ENCODE data around the gene FRMD4B. TPM values are rescaled to one million over a fixed set of nuclear protein-coding genes. Genes with fewer than 3 reads are reported as not detected.

FRMD4B gene
- total and polyA plus RNA-seq, 2 donors (not counting 3 experiments of a cell fraction or from before 2014, with no cell fraction given), result 66.4 to 89.7 TPM

DNA sequence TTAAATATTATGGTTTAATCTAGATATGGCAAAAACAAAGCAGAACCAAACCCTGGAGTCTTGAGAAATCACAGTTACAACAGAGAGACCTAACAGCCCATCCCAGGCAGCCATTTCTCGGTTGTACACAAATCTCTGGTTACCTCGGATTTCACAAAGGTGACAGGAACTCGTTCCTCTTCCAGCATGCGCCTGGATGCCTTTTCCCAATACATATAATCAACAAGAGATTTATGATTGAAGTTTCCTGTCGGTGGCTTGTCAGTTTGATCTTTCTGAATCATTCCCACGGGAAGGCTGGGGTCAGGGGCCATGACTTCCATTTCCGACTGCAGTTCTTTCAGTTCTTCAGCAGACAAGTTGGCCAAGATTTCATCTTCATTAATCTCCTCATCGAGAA, 263.9 kb downstream of the FRMD4B start:
- Histone ChIP-seq H3K36me3 (ENCODE audit: control insufficient read depth in 2 of 2, extremely low read depth in 1 of 2, insufficient read depth in 2 of 2, low read length in 2 of 2) (no peaks in the 10 kb centered on the region), H2AFZ (ENCODE audit: low read depth, low read length) (no peak overlapping the region), H3K4me2 (ENCODE audit: insufficient read depth, low read length) (peak overlapping the region; percentile 73), H3K27me3 (ENCODE audit: control insufficient read depth in 2 of 2, insufficient read depth in 2 of 2, low read length in 2 of 2) (no peaks in the 10 kb centered on the region), H4K20me1 (replicated peaks; ENCODE audit: control insufficient read depth, extremely low read depth, insufficient read depth, low read length) (no peaks in the 10 kb centered on the region), H3K4me3 (replicated peaks in 1 of 3; ENCODE audit: insufficient read depth in 1 of 3, low read depth in 1 of 3, low read length in 3 of 3) (no peak overlapping the region), H3K9ac (replicated peaks; ENCODE audit: extremely low read depth, insufficient read depth, low read length) (no peak overlapping the region), H3K9me3 (replicated peaks; ENCODE audit: control insufficient read depth, insufficient read depth, low read length) (no peaks in the 10 kb centered on the region), H3K79me2 (ENCODE audit: control insufficient read depth, insufficient read depth, low read length) (no peaks in the 10 kb centered on the region), H3K4me1 (ENCODE audit: control insufficient read depth, extremely low read depth, insufficient read depth, low read length) (peaks cover 20% of the 10 kb centered on the region), H3K27ac (ENCODE audit: insufficient read depth, low read depth, low read length) (no peak overlapping the region), H3K9me1 (replicated peaks; ENCODE audit: control insufficient read depth, extremely low read depth, insufficient read depth, low read length) (no peaks in the 10 kb centered on the region)
- no TSS peak for BruUV-seq (replicated peaks)
- peak; percentile 74 for TF ChIP-seq POLR2AphosphoS5 (IDR thresholded peaks at IDR 0.05; ENCODE audit: insufficient read depth, low read depth, low read length)
- no peak for TF ChIP-seq MAX (IDR thresholded peaks at IDR 0.05; ENCODE audit: insufficient read depth, insufficient read length)
- no peak for TF ChIP-seq MYC (IDR thresholded peaks at IDR 0.05; ENCODE audit: low read depth, low read length)
- TF ChIP-seq JUN (IDR thresholded peaks at IDR 0.05; ENCODE audit: borderline replicate concordance, insufficient read depth, insufficient read length, low read depth), result peak; percentile 58
- peak; percentile 80 for TF ChIP-seq FOS (IDR thresholded peaks at IDR 0.05; ENCODE audit: borderline replicate concordance, insufficient read depth, low read length)
- TF ChIP-seq GATA2 (IDR thresholded peaks at IDR 0.05; ENCODE audit: insufficient read depth, insufficient read length, low read depth, low read length), result peak; percentile 96
- dilution Hi-C loops (cut with MboI; ENCODE audit: extremely low pct_ligation_motif_present, low sequenced_read_pairs), result no loop called here
- ChIA-PET POLR2A (no interaction called here), CTCF (interaction anchor here (0.7 to 5.3 kb wide), 21 partner anchors 15 to 550 kb away, joined by 3 to 65 read pairs (median 7); no protein-coding TSS in a partner anchor)
- FAIRE-seq (peak; percentile 89), DNase-seq (ENCODE audit: low read depth, low spot score) (peak; percentile 72)
- intact Hi-C loops (cut with micrococcal nuclease), result loop anchor here (1.0 to 2.0 kb wide), 4 partner anchors 39 to 549 kb away; no protein-coding TSS in a partner anchor

- POLR2A ChIA-PET, result no interaction called here
- Histone ChIP-seq H3K9me1 (replicated peaks; ENCODE audit: control insufficient read depth, extremely low read depth, insufficient read depth, low read length) (no peaks in the 10 kb centered on the region), H3K4me3 (replicated peaks in 1 of 3; ENCODE audit: insufficient read depth in 1 of 3, low read depth in 1 of 3, low read length in 3 of 3) (no peak overlapping the region), H3K9ac (replicated peaks; ENCODE audit: extremely low read depth, insufficient read depth, low read length) (no peak overlapping the region), H3K27ac (ENCODE audit: insufficient read depth, low read depth, low read length) (no peak overlapping the region), H4K20me1 (replicated peaks; ENCODE audit: control insufficient read depth, extremely low read depth, insufficient read depth, low read length) (no peaks in the 10 kb centered on the region), H2AFZ (ENCODE audit: low read depth, low read length) (no peak overlapping the region), H3K4me2 (ENCODE audit: insufficient read depth, low read length) (peak overlapping the region; percentile 73), H3K27me3 (ENCODE audit: control insufficient read depth in 2 of 2, insufficient read depth in 2 of 2, low read length in 2 of 2) (no peaks in the 10 kb centered on the region), H3K4me1 (ENCODE audit: control insufficient read depth, extremely low read depth, insufficient read depth, low read length) (peaks cover 20% of the 10 kb centered on the region), H3K36me3 (ENCODE audit: control insufficient read depth in 2 of 2, extremely low read depth in 1 of 2, insufficient read depth in 2 of 2, low read length in 2 of 2) (no peaks in the 10 kb centered on the region), H3K79me2 (ENCODE audit: control insufficient read depth, insufficient read depth, low read length) (no peaks in the 10 kb centered on the region), H3K9me3 (replicated peaks; ENCODE audit: control insufficient read depth, insufficient read depth, low read length) (no peaks in the 10 kb centered on the region)
- no peak for TF ChIP-seq MAX (IDR thresholded peaks at IDR 0.05; ENCODE audit: insufficient read depth, insufficient read length)
- no peak for TF ChIP-seq POLR2AphosphoS5 (IDR thresholded peaks at IDR 0.05; ENCODE audit: insufficient read depth, low read depth, low read length)
- no peak for TF ChIP-seq MYC (IDR thresholded peaks at IDR 0.05; ENCODE audit: low read depth, low read length)
- TF ChIP-seq FOS (IDR thresholded peaks at IDR 0.05; ENCODE audit: borderline replicate concordance, insufficient read depth, low read length), result no peak
- TF ChIP-seq EZH2 (IDR thresholded peaks at IDR 0.05; ENCODE audit: borderline replicate concordance, low read depth, low read length, severe bottlenecking), result no peak
- no peak for TF ChIP-seq GATA2 (IDR thresholded peaks at IDR 0.05; ENCODE audit: insufficient read depth, insufficient read length, low read depth, low read length)
- no peak for TF ChIP-seq POLR2A (IDR thresholded peaks at IDR 0.05; ENCODE audit: low read depth, low read length)
- TF ChIP-seq, protein P1, sequence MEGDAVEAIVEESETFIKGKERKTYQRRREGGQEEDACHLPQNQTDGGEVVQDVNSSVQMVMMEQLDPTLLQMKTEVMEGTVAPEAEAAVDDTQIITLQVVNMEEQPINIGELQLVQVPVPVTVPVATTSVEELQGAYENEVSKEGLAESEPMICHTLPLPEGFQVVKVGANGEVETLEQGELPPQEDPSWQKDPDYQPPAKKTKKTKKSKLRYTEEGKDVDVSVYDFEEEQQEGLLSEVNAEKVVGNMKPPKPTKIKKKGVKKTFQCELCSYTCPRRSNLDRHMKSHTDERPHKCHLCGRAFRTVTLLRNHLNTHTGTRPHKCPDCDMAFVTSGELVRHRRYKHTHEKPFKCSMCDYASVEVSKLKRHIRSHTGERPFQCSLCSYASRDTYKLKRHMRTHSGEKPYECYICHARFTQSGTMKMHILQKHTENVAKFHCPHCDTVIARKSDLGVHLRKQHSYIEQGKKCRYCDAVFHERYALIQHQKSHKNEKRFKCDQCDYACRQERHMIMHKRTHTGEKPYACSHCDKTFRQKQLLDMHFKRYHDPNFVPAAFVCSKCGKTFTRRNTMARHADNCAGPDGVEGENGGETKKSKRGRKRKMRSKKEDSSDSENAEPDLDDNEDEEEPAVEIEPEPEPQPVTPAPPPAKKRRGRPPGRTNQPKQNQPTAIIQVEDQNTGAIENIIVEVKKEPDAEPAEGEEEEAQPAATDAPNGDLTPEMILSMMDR (IDR thresholded peaks at IDR 0.05; ENCODE audit: extremely low read depth in 1 of 2, insufficient read depth in 1 of 2, low read depth in 1 of 2, low read length in 2 of 2), result no peak
- no peak for TF ChIP-seq JUN (IDR thresholded peaks at IDR 0.05; ENCODE audit: borderline replicate concordance, insufficient read depth, insufficient read length, low read depth)
- CTCF ChIA-PET, result interaction anchor here (0.6 to 5.3 kb wide), 43 partner anchors 8 to 554 kb away, joined by 3 to 65 read pairs (median 5); partner anchors contain the start of genes FRMD4B and TMF1
- BruUV-seq (replicated peaks), result no TSS peak
- FAIRE-seq (no peak), DNase-seq (ENCODE audit: low read depth, low spot score) (no peak)
- intact Hi-C loops (cut with micrococcal nuclease), result loop anchor here (1.0 kb wide), 3 partner anchors 185 to 550 kb away; no protein-coding TSS in a partner anchor
- dilution Hi-C loops (cut with MboI; ENCODE audit: extremely low pct_ligation_motif_present, low sequenced_read_pairs), result no loop called here
Observed at GRCh38 chr3:69121513-69121912, 264.4 kb downstream of the FRMD4B start.

Measured in endothelial cell of umbilical vein (primary cell).